Small intestine (tissue), 7 donors: ENCODE data around the gene CBR1. TPM values are rescaled to one million over a fixed set of nuclear protein-coding genes. Genes with fewer than 3 reads are reported as not detected.

Experiments
- DNase-seq, 2 donors: peaks; one replicate each; pipeline versions ENCODE4 v3.0.0 to v3.0.0-alpha.2; 2013
- FAIRE-seq: peaks from 2 replicates; lab custom pipeline; 2012; peaks lifted over from hg19 to GRCh38; lab: Jason Lieb, UNC
- H3K27ac ChIP-seq, 3 donors: one replicate each; pipeline ENCODE4 v1.5.1; 2013; ENCODE audit warnings: low read length in 2 of 3, mild to moderate bottlenecking in 2 of 3, control low read depth in 1 of 3, inconsistent platforms in 1 of 3, low read depth in 1 of 3, moderate library complexity in 1 of 3
- H3K27me3 ChIP-seq, 3 donors: one replicate each; pipeline ENCODE4 v1.6.1; 2013; ENCODE audit warnings: low read length in 3 of 3, inconsistent platforms in 1 of 3; ENCODE audit not compliant: control insufficient read depth in 3 of 3, insufficient read depth in 3 of 3
- H3K36me3 ChIP-seq, 3 donors: one replicate each; pipeline ENCODE4 v1.6.1; 2013; ENCODE audit warnings: low read length in 3 of 3, inconsistent platforms in 1 of 3, low read depth in 1 of 3, mild to moderate bottlenecking in 1 of 3, moderate library complexity in 1 of 3; ENCODE audit not compliant: control insufficient read depth in 3 of 3, insufficient read depth in 2 of 3
- H3K4me1 ChIP-seq, 3 donors: one replicate each; pipeline ENCODE4 v1.6.1; 2013; ENCODE audit warnings: low read length in 2 of 3, inconsistent platforms in 1 of 3, low read depth in 1 of 3, mild to moderate bottlenecking in 1 of 3, moderate library complexity in 1 of 3; ENCODE audit not compliant: control insufficient read depth in 3 of 3, insufficient read depth in 2 of 3
- H3K4me3 ChIP-seq, 3 donors: one replicate each; pipeline ENCODE4 v1.5.1; 2013; ENCODE audit warnings: low read length in 3 of 3, control low read depth in 1 of 3, inconsistent platforms in 1 of 3, low read depth in 1 of 3, mild to moderate bottlenecking in 1 of 3, moderate library complexity in 1 of 3
- H3K9me3 ChIP-seq, 2 donors: one replicate each; pipeline ENCODE4 v1.6.1; 2013; ENCODE audit warnings: low read depth in 1 of 2, low read length in 1 of 2; ENCODE audit not compliant: control insufficient read depth in 2 of 2, insufficient read depth in 1 of 2
- WGBS, 3 donors: extraction: QIAGEN DNeasy Blood & Tissue Kit; methylation state at CpG; one replicate each; pipeline ENCODE4 v1.1.7; 2013; 5-methylcytosine and 5-hydroxymethylcytosine counted together
- polyA plus RNA-seq, 4 donors: library from polyadenylated mRNA; stranded (reverse) in 3 of 4; unstranded in 1 of 4; fragments of 200-250 nt in 3 of 4; fragments of 120-200 nt in 1 of 4; gene quantifications; one replicate each; pipeline versions ENCODE4 v1.2.1 to v1.2.3, GENCODE V29; 2013
- donor health status: healthy with polysubstance abuse.
- donor health status: control.
- donor health status: control.
- donor health status: Bipolar disorder and iron deficiency.
- donor health status: healthy.

The CBR1 gene
- polyA plus RNA-seq, 4 donors, result 60.5 to 1,932 (median 958) TPM

GRCh38 chr21:36103434-36103833, 33.6 kb downstream of the CBR1 start:
- Histone ChIP-seq H3K27me3 (peaks cover 0 to 12% (median 0%) of the 10 kb centered on the region in 3 donors), H3K36me3 (no peaks in the 10 kb centered on the region), H3K27ac (no peak overlapping the region), H3K4me3 (no peak overlapping the region), H3K9me3 (no peaks in the 10 kb centered on the region), H3K4me1 (no peaks in the 10 kb centered on the region)
- FAIRE-seq, result no peak
- no peak for DNase-seq

DNA sequence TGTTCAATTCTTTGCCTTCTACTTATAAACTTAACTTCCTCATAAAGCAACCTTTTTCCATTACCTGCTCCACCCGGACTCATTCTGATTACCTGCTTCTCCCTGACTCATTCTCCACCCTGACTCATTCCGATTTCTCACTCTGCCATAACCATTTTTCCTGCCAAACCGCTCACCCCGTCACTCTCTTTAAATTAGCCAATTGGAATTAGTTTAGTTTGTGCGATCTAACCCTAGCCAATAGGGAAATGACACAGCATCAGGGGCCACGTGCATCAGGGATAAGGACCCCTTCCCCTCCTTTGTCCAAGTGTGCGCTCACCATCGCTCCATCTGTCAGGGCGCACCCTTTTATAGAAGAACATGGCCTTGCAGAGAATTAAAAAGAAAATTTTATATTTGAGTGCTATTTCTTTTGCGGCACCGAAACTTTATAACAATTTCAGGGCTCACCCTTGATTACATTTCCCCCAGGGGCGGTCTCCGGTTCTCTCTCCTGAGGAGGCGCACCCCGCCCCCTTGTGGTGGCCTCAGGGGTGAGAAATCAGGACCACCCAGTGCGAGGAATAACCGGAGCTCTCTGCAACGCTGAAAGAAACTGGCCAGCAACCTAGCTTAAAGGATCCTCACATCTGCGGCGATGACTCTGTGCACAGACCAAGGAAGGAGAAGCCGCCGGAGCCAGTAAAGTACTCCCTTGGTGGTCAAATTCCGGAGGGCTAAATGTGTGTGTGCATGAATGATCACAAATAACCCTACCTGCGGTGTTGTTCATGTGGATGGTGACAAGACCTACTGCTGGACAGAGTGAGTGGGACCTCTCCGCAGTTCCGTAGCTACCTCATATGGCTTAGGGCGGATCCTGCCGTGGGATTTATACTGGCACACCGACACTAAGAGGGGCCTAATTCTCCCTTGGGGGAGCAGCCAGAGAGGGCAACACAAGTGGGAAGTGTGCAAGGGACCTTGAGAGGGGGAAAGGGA, 34.8 kb downstream of the CBR1 start:
- no peaks in the 10 kb centered on the region for H3K4me1 ChIP-seq
- no peaks in the 10 kb centered on the region for H3K36me3 ChIP-seq
- FAIRE-seq (no peak), DNase-seq (peak; percentile 56 to 60)
- H3K4me3 ChIP-seq, result no peak overlapping the region
- H3K27me3 ChIP-seq, result peaks cover 0 to 12% (median 0%) of the 10 kb centered on the region in 3 donors
- 30 to 48% (median 46%) methylated on average over 29 of the region's 29 CpGs for WGBS, 3 donors
- H3K9me3 ChIP-seq, result no peaks in the 10 kb centered on the region
- H3K27ac ChIP-seq, result no peak overlapping the region

- no peak overlapping the region for H3K4me3 ChIP-seq
- no peak for FAIRE-seq
- WGBS, 3 donors, result 77 to 90% (median 88%) methylated on average over 4 of the region's 4 CpGs
- no peaks in the 10 kb centered on the region for H3K4me1 ChIP-seq
- H3K27me3 ChIP-seq, result peaks cover 0 to 12% (median 0%) of the 10 kb centered on the region in 3 donors
- no peaks in the 10 kb centered on the region for H3K9me3 ChIP-seq
- no peak for DNase-seq
- no peak overlapping the region for H3K27ac ChIP-seq
- H3K36me3 ChIP-seq, result no peaks in the 10 kb centered on the region
Observed at GRCh38 chr21:36105327-36105842, 35.6 kb downstream of the CBR1 start.

GRCh38 chr21:36109868-36110267, 40.0 kb downstream of the CBR1 start:
- no peak for DNase-seq
- H3K27me3 ChIP-seq, result peaks cover 0 to 5% (median 0%) of the 10 kb centered on the region in 3 donors
- H3K4me3 ChIP-seq, result no peak overlapping the region
- no peaks in the 10 kb centered on the region for H3K9me3 ChIP-seq
- WGBS, 3 donors, result 94 to 95% (median 95%) methylated on average over 10 of the region's 10 CpGs
- no peak overlapping the region for H3K27ac ChIP-seq
- H3K4me1 ChIP-seq, result peaks cover 0 to 15% (median 0%) of the 10 kb centered on the region in 3 donors
- no peak for FAIRE-seq
- H3K36me3 ChIP-seq, result no peaks in the 10 kb centered on the region

GRCh38 chr21:36111238-36111637, 41.4 kb downstream of the CBR1 start:
- WGBS, 3 donors, result 82 to 90% (median 85%) methylated on average over 8 of the region's 8 CpGs
- Histone ChIP-seq H3K4me1 (peaks cover 0 to 15% (median 0%) of the 10 kb centered on the region in 3 donors), H3K27me3 (no peaks in the 10 kb centered on the region), H3K36me3 (no peaks in the 10 kb centered on the region), H3K9me3 (no peaks in the 10 kb centered on the region), H3K27ac (no peak overlapping the region), H3K4me3 (no peak overlapping the region)
- no peak for DNase-seq
- no peak for FAIRE-seq

DNA sequence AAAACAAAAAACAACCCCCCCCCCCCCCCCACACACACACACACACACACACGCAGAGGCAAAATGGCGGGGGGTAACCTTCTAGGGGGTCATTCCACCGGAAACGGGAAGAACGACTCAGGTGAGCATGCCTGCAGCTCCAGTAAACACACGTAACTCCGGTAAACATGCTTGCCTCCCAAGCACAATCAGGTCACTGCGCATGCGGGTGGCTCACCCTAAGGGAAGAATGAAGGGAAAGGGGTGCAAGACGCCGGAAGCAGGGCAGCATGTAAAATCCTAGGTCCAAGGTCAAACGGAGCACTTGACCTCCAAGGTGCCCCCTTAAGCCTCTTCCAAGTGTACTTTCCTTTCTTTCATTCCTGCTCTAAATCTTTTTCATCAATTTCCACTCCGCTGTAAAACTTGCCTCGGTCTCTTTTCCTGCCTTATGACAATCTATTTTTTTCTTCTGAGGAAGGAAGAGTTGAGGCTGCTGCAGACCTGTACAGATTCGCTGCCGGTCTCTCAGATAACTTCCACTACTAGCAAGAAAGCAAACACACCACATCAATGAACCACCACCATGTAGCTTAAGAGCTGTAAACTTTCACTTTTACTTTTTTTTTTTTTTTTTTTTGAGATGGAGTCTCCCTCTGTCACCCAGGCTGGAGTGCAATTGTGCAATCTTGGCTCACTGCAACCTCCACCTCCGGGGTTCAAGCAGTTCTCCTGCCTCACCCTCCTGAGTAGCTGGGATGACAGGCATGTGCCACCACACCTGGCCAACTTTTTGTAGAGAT, 44.0 kb downstream of the CBR1 start:
- DNase-seq (peak; percentile 50 to 97), FAIRE-seq (no peak)
- Histone ChIP-seq H3K27me3 (no peaks in the 10 kb centered on the region), H3K27ac (peak overlapping the region in 2 of 3 donors; percentile 86 to 89), H3K9me3 (no peaks in the 10 kb centered on the region), H3K4me1 (peaks cover 0 to 15% (median 0%) of the 10 kb centered on the region in 3 donors), H3K36me3 (no peaks in the 10 kb centered on the region), H3K4me3 (peak overlapping the region in 1 of 3 donors; percentile 46)
- 8 to 33% (median 18%) methylated on average over 17 of the region's 17 CpGs for WGBS, 3 donors

- WGBS, 3 donors, result 79 to 89% (median 82%) methylated on average over 5 to 6 of the region's 6 CpGs
Observed at GRCh38 chr21:36115138-36115730, 45.4 kb downstream of the CBR1 start.

GRCh38 chr21:36117286-36117741, 47.5 kb downstream of the CBR1 start:
- Histone ChIP-seq H3K27me3 (no peaks in the 10 kb centered on the region), H3K4me3 (no peak overlapping the region)
- FAIRE-seq, result no peak

More at GRCh38 chr21:36115138-36115730, 45.4 kb downstream of the CBR1 start:
- no peaks in the 10 kb centered on the region for H3K27me3 ChIP-seq
- DNase-seq (no peak), FAIRE-seq (no peak)
- H3K27ac ChIP-seq, result no peak overlapping the region
- peaks cover 0 to 15% (median 0%) of the 10 kb centered on the region in 3 donors for H3K4me1 ChIP-seq
- H3K36me3 ChIP-seq, result no peaks in the 10 kb centered on the region
- H3K9me3 ChIP-seq, result no peaks in the 10 kb centered on the region
- no peak overlapping the region for H3K4me3 ChIP-seq

More at GRCh38 chr21:36117286-36117741, 47.5 kb downstream of the CBR1 start:
- Histone ChIP-seq H3K27ac (no peak overlapping the region), H3K9me3 (no peaks in the 10 kb centered on the region), H3K36me3 (no peaks in the 10 kb centered on the region), H3K4me1 (peaks cover 0 to 14% (median 0%) of the 10 kb centered on the region in 3 donors)
- 66 to 84% (median 81%) methylated on average over 2 of the region's 2 CpGs for WGBS, 3 donors
- no peak for DNase-seq
